K562 (cell line): Measurements from ENCODE around the gene IPPK.

ENCODE experiments used
- MTA2 ChIP-seq: fragments of 450-650 bp; IDR thresholded peaks from 2 replicates; pipeline ENCODE4 v1.6.1; 2016; ENCODE audit warnings: low read depth
- SRSF9 ChIP-seq: fragments of 200-400 bp; formaldehyde crosslinking; IDR thresholded peaks from 2 replicates; pipeline ENCODE4 v1.6.1; 2017; ENCODE audit warnings: low read depth, low read length, borderline replicate concordance
- TAF15 ChIP-seq: fragments of 200-400 bp; formaldehyde crosslinking; IDR thresholded peaks from 2 replicates; pipeline ENCODE4 v1.6.1; 2017; ENCODE audit warnings: mild to moderate bottlenecking, low read depth, low read length, moderate library complexity
- THAP7 ChIP-seq: fragments of 250-450 bp; sonication (Bioruptor Pico); IDR thresholded peaks from 2 replicates; pipeline ENCODE4 v1.5.0; 2021
- YY1 ChIP-seq, 3 experiments: IDR thresholded peaks; 2 replicates each; pipeline ENCODE4 v1.6.1; 2011; ENCODE audit warnings: low read length in 2 of 3, mild to moderate bottlenecking in 2 of 3, moderate library complexity in 2 of 3, borderline replicate concordance in 1 of 3, control low read depth in 1 of 3, low read depth in 1 of 3; ENCODE audit not compliant: insufficient read depth in 3 of 3, insufficient replicate concordance in 2 of 3, control insufficient read depth in 1 of 3, insufficient read length in 1 of 3; ENCODE audit errors: extremely low read depth in 1 of 3

GRCh38 chr9:92655366-92655765 lies 14.6 kb downstream of the IPPK start:
- no peak for TF ChIP-seq SRSF9
- TF ChIP-seq THAP7 (CRISPR knock-in tag), result no peak
- TF ChIP-seq MTA2, result no peak
- TF ChIP-seq TAF15, result no peak
- no peak for TF ChIP-seq YY1 (IDR thresholded peaks at IDR 0.05; ENCODE audit: borderline replicate concordance in 1 of 3, control insufficient read depth in 1 of 3, extremely low read depth in 1 of 3, insufficient read depth in 3 of 3, insufficient read length in 1 of 3, insufficient replicate concordance in 2 of 3, low read depth in 1 of 3, low read length in 2 of 3)
